ENCODE measurements around the gene ZNF580. TPM values are rescaled to one million over a fixed set of nuclear protein-coding genes. Genes with fewer than 3 reads are reported as not detected.

Gene ZNF580
- total RNA-seq, 2 donors from 2014 or later: 15.3 to 26.2 TPM

GRCh38 chr19:55596304-55596703 is 44.5 kb upstream of the ZNF580 start:
- Histone ChIP-seq H3K36me3 (peaks cover 16% of the 10 kb centered on the region), H3K9me3 (no peaks in the 10 kb centered on the region), H3K27me3 (no peaks in the 10 kb centered on the region), H3K27ac (peak overlapping the region in 1 of 2 donors; percentile 64), H3K4me3 (no peak overlapping the region), H3K4me1 (peaks cover 0 to 18% of the 10 kb centered on the region in 2 donors)
- no peak for TF ChIP-seq CTCF (IDR thresholded peaks at IDR 0.05)
- DNase-seq (ENCODE audit: low spot score): no peak

GRCh38 chr19:55597501-55597921 is 43.3 kb upstream of the ZNF580 start:
- Histone ChIP-seq H3K9me3 (no peaks in the 10 kb centered on the region), H3K4me3 (no peak overlapping the region), H3K4me1 (peaks cover 0 to 20% of the 10 kb centered on the region in 2 donors), H3K27me3 (no peaks in the 10 kb centered on the region), H3K27ac (no peak overlapping the region), H3K36me3 (peaks cover 7% of the 10 kb centered on the region)
- no peak for TF ChIP-seq CTCF (IDR thresholded peaks at IDR 0.05)
- no peak for DNase-seq (ENCODE audit: low spot score)

DNA sequence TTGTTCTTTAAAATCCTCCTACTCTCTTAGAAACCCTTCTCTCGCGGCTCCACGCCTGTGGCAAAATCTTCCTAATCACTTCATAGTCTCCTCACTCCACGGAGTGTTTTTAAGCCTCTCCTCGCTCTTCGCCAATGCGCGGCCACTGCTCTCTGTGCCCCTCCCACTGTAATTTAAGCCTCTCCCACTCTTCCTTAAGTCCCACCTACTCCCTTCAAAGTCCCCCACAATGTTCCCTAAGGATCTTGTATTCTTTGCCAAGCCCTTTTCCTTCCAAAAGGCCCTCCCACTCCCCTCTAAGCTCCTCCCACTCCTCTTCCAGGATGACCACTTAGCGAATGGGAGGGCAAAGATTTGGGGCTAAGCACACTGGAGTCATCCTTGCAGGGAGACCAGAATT is 42.8 kb upstream of the ZNF580 start:
- peaks cover 7% of the 10 kb centered on the region for H3K36me3 ChIP-seq
- no peak overlapping the region for H3K4me3 ChIP-seq
- H3K27ac ChIP-seq: peak overlapping the region in 1 of 2 donors; percentile 99
- peaks cover 0 to 20% of the 10 kb centered on the region in 2 donors for H3K4me1 ChIP-seq
- H3K9me3 ChIP-seq: no peaks in the 10 kb centered on the region
- H3K27me3 ChIP-seq: no peaks in the 10 kb centered on the region
- no peak for TF ChIP-seq CTCF (IDR thresholded peaks at IDR 0.05)
- no peak for DNase-seq (ENCODE audit: low spot score)

DNA sequence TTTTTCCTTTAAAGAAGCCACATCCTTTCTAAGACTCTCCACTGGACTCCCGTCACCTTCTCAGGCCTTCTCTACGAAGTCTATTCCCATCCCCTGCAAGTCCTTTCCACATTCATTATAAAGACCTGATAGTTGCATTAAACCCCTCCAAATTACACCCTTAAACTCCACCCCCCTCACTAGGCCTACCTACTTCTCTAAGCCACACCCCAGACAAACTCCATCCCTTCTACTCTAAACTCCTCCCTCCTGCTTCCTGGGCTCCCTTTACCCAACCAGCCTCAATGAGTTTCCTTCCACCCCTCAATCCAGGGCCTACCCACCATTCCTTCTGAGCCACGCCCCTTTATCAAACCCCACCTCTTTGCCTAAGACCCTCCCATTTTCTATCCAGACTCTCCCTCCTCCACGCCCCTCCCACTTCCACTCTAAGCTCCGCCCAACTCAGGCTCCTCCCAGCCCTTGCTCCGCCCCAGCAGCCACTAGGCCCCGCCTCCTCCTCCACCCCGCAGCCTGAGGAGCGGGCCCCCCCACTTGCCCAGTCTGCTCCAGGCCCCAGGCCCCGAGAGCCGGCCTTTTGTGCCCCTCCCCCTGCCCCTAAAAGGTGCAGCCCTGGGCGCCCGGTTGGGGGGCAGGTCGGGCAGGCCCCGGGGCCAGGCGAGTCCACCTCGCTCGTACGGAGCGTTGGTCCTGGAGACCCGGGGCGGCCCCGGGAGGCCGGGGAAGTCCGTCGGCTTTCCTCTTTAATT is 41.9 kb upstream of the ZNF580 start:
- Histone ChIP-seq H3K4me1 (peaks cover 0 to 20% of the 10 kb centered on the region in 2 donors), H3K36me3 (peaks cover 7% of the 10 kb centered on the region), H3K9me3 (no peaks in the 10 kb centered on the region), H3K27ac (peak overlapping the region; percentile 99), H3K4me3 (peak overlapping the region; percentile 77 to 82), H3K27me3 (no peaks in the 10 kb centered on the region)
- TF ChIP-seq CTCF (IDR thresholded peaks at IDR 0.05): no peak
- peak; percentile 92 for DNase-seq (ENCODE audit: low spot score)

- TF ChIP-seq CTCF (IDR thresholded peaks at IDR 0.05): no peak
- Histone ChIP-seq H3K36me3 (peaks cover 7% of the 10 kb centered on the region), H3K9me3 (no peaks in the 10 kb centered on the region), H3K27me3 (no peaks in the 10 kb centered on the region), H3K4me3 (peak within 1 kb of the TSS; percentile 77 to 82), H3K27ac (peak within 1 kb of the TSS; percentile 99), H3K4me1 (peaks cover 0 to 25% of the 10 kb centered on the region in 2 donors)
- DNase-seq (ENCODE audit: low spot score): peak; percentile 99
Measured at GRCh38 chr19:55599468-55599841, 41.3 kb upstream of the ZNF580 start, which contains the start of gene FIZ1. TSS of gene FIZ1 (minus strand) at chr19:55599517. CDS start at chr19:55597865, 1,652 bp downstream.

Data from right atrium auricular region (tissue), 2 donors.